K562 (cell line): ENCODE results near the gene SLC9A3. TPM values are rescaled to one million over a fixed set of nuclear protein-coding genes. Genes with fewer than 3 reads are reported as not detected.

Experiments
- ATAC-seq: fragments of 200-7000 bp; cut with Tn5 transposase; 3 replicates; pipeline ENCODE4 v1.9.1; 2020; ENCODE audit warnings: moderate library complexity
- BruUV-seq: library from RNA; stranded (reverse); fragments of 400-500 nt; replicated peaks from 2 replicates; lab custom pipeline; 2021; lab: Mats Ljungman, UMichigan
- CTCF ChIA-PET: fragments of 300-600 bp; formaldehyde crosslinking; extraction: SDS; loops from one replicate; lab custom pipeline; 2021; ENCODE audit warnings: low intra/inter-chr PET ratio; lab: Yijun Ruan, JAX
- POLR2A ChIA-PET: fragments of 300-600, 350-650 bp; sonication (Branson Sonifier 250); formaldehyde crosslinking; extraction: SDS; loops from one replicate; lab custom pipeline; 2021; ENCODE audit warnings: antibody characterized with exemption, inconsistent platforms; lab: Yijun Ruan, JAX
- DNase-seq, 4 experiments: peaks; one replicate each; pipeline versions ENCODE4 v3.0.0 to v3.0.0-alpha.2; 2011 to 2018; ENCODE audit warnings: low spot score in 3 of 4, mixed read lengths in 3 of 4; ENCODE audit errors: extremely low read depth in 1 of 4
- FAIRE-seq: peaks from 2 replicates; lab custom pipeline; 2011; peaks lifted over from hg19 to GRCh38; lab: Jason Lieb, UNC
- H2AFZ ChIP-seq: 2 replicates; pipeline ENCODE4 v1.6.0; 2011; ENCODE audit warnings: low read depth, low read length, control low read depth, inconsistent platforms
- H3K27ac ChIP-seq: fragments of 200-600 bp; 3 replicates; pipeline ENCODE4 v1.8.0; 2011; ENCODE audit warnings: low read depth, mild to moderate bottlenecking, control low read depth, inconsistent platforms, low read length, moderate library complexity, mixed read lengths; ENCODE audit errors: extremely low read depth
- H3K27me3 ChIP-seq, 2 experiments: fragments of 300-600 bp in 1 of 2; 2 replicates in 1 of 2; 3 replicates in 1 of 2; pipeline versions ENCODE4 v1.6.0 to v1.8.0; 2011; ENCODE audit warnings: inconsistent platforms in 2 of 2, low read length in 2 of 2, mild to moderate bottlenecking in 1 of 2, mixed read lengths in 1 of 2, moderate library complexity in 1 of 2; ENCODE audit not compliant: control insufficient read depth in 2 of 2, insufficient read depth in 2 of 2
- H3K36me3 ChIP-seq: fragments of 300-600 bp; 3 replicates; pipeline ENCODE4 v1.8.0; 2011; ENCODE audit warnings: mild to moderate bottlenecking, low read length, inconsistent platforms; ENCODE audit not compliant: control insufficient read depth, insufficient read depth
- H3K4me1 ChIP-seq, 2 experiments: fragments of 200-600 bp in 1 of 2; replicated peaks in 1 of 2; 2 replicates in 1 of 2; 3 replicates in 1 of 2; pipeline versions ENCODE4 v1.5.1 to v1.8.0; 2011; ENCODE audit warnings: inconsistent platforms in 2 of 2, low read length in 2 of 2, mild to moderate bottlenecking in 1 of 2, mixed read lengths in 1 of 2, moderate library complexity in 1 of 2; ENCODE audit not compliant: control insufficient read depth in 2 of 2, insufficient read depth in 2 of 2
- H3K4me2 ChIP-seq: 2 replicates; pipeline ENCODE4 v1.6.1; 2011; ENCODE audit warnings: low read length, control low read depth, inconsistent platforms, mixed read lengths; ENCODE audit not compliant: insufficient read depth
- H3K4me3 ChIP-seq: fragments of 200-600 bp; sonication (generic), shearing (Covaris generic); 2 replicates; pipeline ENCODE4 v1.5.1; 2016; ENCODE audit warnings: control low read depth, inconsistent platforms
- H3K79me2 ChIP-seq: fragments of 200-600 bp; 3 replicates; pipeline ENCODE4 v1.8.0; 2011; ENCODE audit warnings: low read length, inconsistent platforms; ENCODE audit not compliant: control insufficient read depth, insufficient read depth
- H3K9ac ChIP-seq, 2 experiments: 2 replicates each; pipeline versions ENCODE4 v1.6.0 to v1.6.1; 2011; ENCODE audit warnings: low read depth in 2 of 2, low read length in 2 of 2, control low read depth in 1 of 2, inconsistent platforms in 1 of 2, mild to moderate bottlenecking in 1 of 2, mixed read lengths in 1 of 2; ENCODE audit not compliant: insufficient read depth in 1 of 2
- H3K9me1 ChIP-seq: one replicate; pipeline ENCODE4 v1.6.0; 2011; ENCODE audit warnings: inconsistent platforms, mild to moderate bottlenecking, low read length, moderate library complexity; ENCODE audit not compliant: control insufficient read depth, insufficient read depth
- H3K9me3 ChIP-seq: replicated peaks from 2 replicates; pipeline ENCODE4 v1.5.1; 2011; ENCODE audit warnings: low read depth, low read length, inconsistent platforms; ENCODE audit not compliant: control insufficient read depth, insufficient read depth
- H4K20me1 ChIP-seq: replicated peaks from 2 replicates; pipeline ENCODE4 v1.6.1; 2011; ENCODE audit warnings: low read length, inconsistent platforms, mixed read lengths; ENCODE audit not compliant: control insufficient read depth, insufficient read depth
- ESRRA ChIP-seq: fragments of 450-650 bp; IDR thresholded peaks from 2 replicates; pipeline ENCODE4 v1.6.1; 2014; ENCODE audit warnings: low read depth, mild to moderate bottlenecking, moderate library complexity, borderline replicate concordance
- KHSRP ChIP-seq: fragments of 450-650 bp; IDR thresholded peaks from 2 replicates; pipeline ENCODE4 v1.6.1; 2017
- MITF ChIP-seq: IDR thresholded peaks from 2 replicates; pipeline ENCODE4 v1.6.1; 2014; ENCODE audit warnings: antibody characterized with exemption
- POLR2G ChIP-seq: fragments of 200-400 bp; formaldehyde crosslinking; IDR thresholded peaks from 2 replicates; pipeline ENCODE4 v1.6.1; 2017; ENCODE audit warnings: low read depth, mild to moderate bottlenecking, antibody characterized with exemption, low read length, moderate library complexity
- RNF2 ChIP-seq: sonication (generic); IDR thresholded peaks from 2 replicates; pipeline ENCODE4 v1.6.1; 2016
- ZNF644 ChIP-seq: fragments of 200-800 bp; sonication (Bioruptor generic); IDR thresholded peaks from 2 replicates; pipeline ENCODE4 v1.6.1; 2016; ENCODE audit warnings: low read depth, missing genetic modification characterization, missing compliant biosample characterization
- WGBS: fragments of 100-300 bp; shearing (Covaris generic); methylation state at CpG from one replicate; pipeline ENCODE4 v1.1.6; 2016; ENCODE audit warnings: low coverage, mixed read lengths; ENCODE audit not compliant: insufficient coverage; ENCODE audit errors: missing lambda C conversion rate; 5-methylcytosine and 5-hydroxymethylcytosine counted together
- in situ Hi-C: fragments of 300-500 bp; cut with MboI; formaldehyde crosslinking; loops from 4 replicates; pipeline ENCODE4 v1.15.0; 2018; ENCODE audit warnings: inconsistent platforms, mixed read lengths
- intact Hi-C: fragments of 100-400 bp; cut with micrococcal nuclease; formaldehyde crosslinking; loops from 2 replicates; pipeline ENCODE4 v1.14.2; 2022
- polyA plus RNA-seq, 8 experiments: library from polyadenylated mRNA; depleted of rRNA in 4 of 8; stranded (reverse) in 5 of 8; unstranded in 3 of 8; fragments of >200 nt; fragmentation: Nextera tagmentation in 2 of 8; fragmentation: Illumina TruSeq in 1 of 8; extraction: Ambion mirVana in 2 of 8; extraction: Trizol in 1 of 8; gene quantifications; 2 replicates each; pipeline versions ENCODE4 v1.2.1 to v1.2.3, GENCODE V29; 2011 to 2014; ENCODE audit warnings: inconsistent platforms in 1 of 8, missing spikeins in 1 of 8
- total RNA-seq, 7 experiments: library from RNA; depleted of rRNA in 6 of 7; stranded (reverse); fragments of >200 nt in 6 of 7; fragmentation: Illumina TruSeq in 2 of 7; extraction: Trizol in 2 of 7; gene quantifications; 2 replicates each; pipeline versions ENCODE4 v1.2.1 to v1.2.3, GENCODE V29; 2011 to 2021; ENCODE audit warnings: low replicate concordance in 1 of 7

Gene SLC9A3
- total and polyA plus RNA-seq, 9 of the 15 experiments (the other 6 are each of a cell fraction or from before 2014, with no cell fraction given): 1.5 to 5.8 (median 3.7) TPM; not detected in 2

DNA sequence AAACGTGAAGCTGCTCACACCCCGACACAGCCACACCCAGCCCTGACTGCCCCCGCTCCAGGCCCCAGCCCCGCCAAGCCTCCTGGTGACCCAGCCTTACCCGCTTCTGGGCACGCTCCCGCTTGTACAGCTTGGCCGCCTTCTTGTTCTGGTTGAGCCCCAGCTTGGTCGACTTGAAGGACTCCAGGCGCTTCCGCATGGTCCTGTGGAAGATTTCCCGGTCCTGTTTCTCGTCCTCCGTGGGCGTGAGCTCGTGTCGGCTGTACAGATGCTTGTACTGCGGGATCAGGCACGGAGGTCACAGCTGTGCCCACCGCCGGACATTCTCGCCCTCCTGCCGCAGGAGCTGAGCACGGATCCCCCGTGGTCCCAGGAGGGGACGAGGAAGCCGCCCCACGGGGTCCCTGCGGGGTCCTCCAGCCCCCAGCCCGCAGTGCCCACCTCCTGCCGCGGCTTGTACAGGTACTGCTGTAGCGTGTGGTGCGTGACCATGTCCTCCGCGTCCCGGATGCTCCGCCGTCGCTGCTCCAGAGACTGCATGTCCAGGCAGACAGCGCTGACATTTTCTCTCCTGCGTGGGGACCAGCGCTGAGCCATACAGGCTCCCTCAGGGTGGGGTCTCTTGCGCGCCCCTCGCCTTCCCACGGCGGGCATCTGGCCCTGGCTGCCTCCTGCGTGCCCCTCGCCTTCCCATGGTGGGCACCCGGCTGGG lies 48.0 kb downstream of the SLC9A3 start:
- H3K36me3 ChIP-seq: peaks cover 5% of the 10 kb centered on the region; the same call in 1 of the 3 replicates
- ATAC-seq: no peak
- DNase-seq: no peak
- H3K4me3 ChIP-seq: no peak overlapping the region
- no peaks in the 10 kb centered on the region for H3K9me1 ChIP-seq
- BruUV-seq: no TSS peak
- ChIA-PET POLR2A (interaction anchor here (0.8 kb wide), 2 partner anchors 13 to 16 kb away, joined by 3 to 4 read pairs; no protein-coding TSS in a partner anchor), CTCF (no interaction called here)
- H3K79me2 ChIP-seq: peaks cover 16% of the 10 kb centered on the region
- H3K27me3 ChIP-seq: peaks cover 17 to 65% of the 10 kb centered on the region in 2 experiments; a peak in 4 of 5 replicates
- intact Hi-C loops (loop anchor here (10.0 kb wide), 1 partner anchor 139 kb away; the partner anchor contains the start of gene CEP72), in situ Hi-C loops (no loop called here)
- H3K4me1 ChIP-seq: peaks cover 6 to 91% of the 10 kb centered on the region in 2 experiments; a peak in 4 of 5 replicates
- H4K20me1 ChIP-seq: peaks cover 20% of the 10 kb centered on the region
- 41% methylated on average over 46 of the region's 51 CpGs for WGBS
- no peak for FAIRE-seq
- TF ChIP-seq MITF (no peak), ESRRA (no peak), POLR2G (peak; percentile 24), RNF2 (no peak), ZNF644 (tag) (no peak), KHSRP (no peak)
- no peak overlapping the region for H3K4me2 ChIP-seq
- no peak overlapping the region for H2AFZ ChIP-seq
- no peak overlapping the region for H3K9ac ChIP-seq
- no peaks in the 10 kb centered on the region for H3K9me3 ChIP-seq
- no peak overlapping the region for H3K27ac ChIP-seq
